Umbilical cord (tissue), 2 donors: ENCODE results near the gene S100A8. TPM values are rescaled to one million over a fixed set of nuclear protein-coding genes. Genes with fewer than 3 reads are reported as not detected.
A peak's percentile ranks its signal among the peaks of the same experiment; 100 is the strongest.

Source experiments
- DNase-seq: peaks from one replicate; pipeline ENCODE4 v3.0.0-alpha.2; 2015; ENCODE audit warnings: low spot score
- total RNA-seq: library from RNA; depleted of rRNA; stranded (reverse); fragments of >200 nt; gene quantifications from one replicate; pipeline ENCODE4 v1.2.3, GENCODE V29; 2014; ENCODE audit warnings: low replicate concordance; ENCODE audit not compliant: insufficient read depth

The S100A8 gene
- total RNA-seq, 1 donor from 2014 or later: 16.6 TPM

- no peak for DNase-seq
Measured at GRCh38 chr1:153392822-153393221, 1.9 kb upstream of the S100A8 start.

GRCh38 chr1:153392258-153392657 lies 1.4 kb upstream of the S100A8 start:
- no peak for DNase-seq

GRCh38 chr1:153389973-153390879 lies 647 bp downstream of the S100A8 start:
- no peak for DNase-seq

GRCh38 chr1:153389401-153389800 lies 1.5 kb downstream of the S100A8 start:
- DNase-seq: no peak

GRCh38 chr1:153387785-153388184 lies 3.1 kb downstream of the S100A8 start:
- DNase-seq: no peak

GRCh38 chr1:153387001-153387400 lies 3.9 kb downstream of the S100A8 start:
- DNase-seq: no peak

GRCh38 chr1:153386500-153386901 lies 4.4 kb downstream of the S100A8 start:
- peak; percentile 22 for DNase-seq

GRCh38 chr1:153384958-153385580 lies 5.8 kb downstream of the S100A8 start:
- no peak for DNase-seq

GRCh38 chr1:153380711-153381110 lies 10.2 kb downstream of the S100A8 start:
- DNase-seq: no peak

GRCh38 chr1:153379591-153379990 lies 11.3 kb downstream of the S100A8 start:
- DNase-seq: no peak

GRCh38 chr1:153375511-153375910 lies 15.4 kb downstream of the S100A8 start, which contains the start of gene S100A12:
TSS of gene S100A12 (minus strand) at chr1:153375621. CDS start at chr1:153374592, 1,029 bp downstream.
- peak; percentile 60 for DNase-seq

- DNase-seq: no peak
Measured at GRCh38 chr1:153374071-153374470, 16.8 kb downstream of the S100A8 start.

- DNase-seq: no peak
Measured at GRCh38 chr1:153372571-153372970, 18.3 kb downstream of the S100A8 start.

GRCh38 chr1:153371231-153371630 lies 19.6 kb downstream of the S100A8 start:
- no peak for DNase-seq

- DNase-seq: no peak
Measured at GRCh38 chr1:153370146-153370545, 20.7 kb downstream of the S100A8 start.

- DNase-seq: no peak
Measured at GRCh38 chr1:153368495-153368894, 22.4 kb downstream of the S100A8 start.

GRCh38 chr1:153367090-153367489 lies 23.8 kb downstream of the S100A8 start:
- no peak for DNase-seq

- DNase-seq: no peak
Measured at GRCh38 chr1:153366261-153366660, 24.6 kb downstream of the S100A8 start.

- DNase-seq: no peak
Measured at GRCh38 chr1:153365696-153366095, 25.2 kb downstream of the S100A8 start.

- peak; percentile 55 for DNase-seq
Measured at GRCh38 chr1:153364766-153365666, 25.9 kb downstream of the S100A8 start.

- no peak for DNase-seq
Measured at GRCh38 chr1:153364156-153364555, 26.7 kb downstream of the S100A8 start.

- DNase-seq: no peak
Measured at GRCh38 chr1:153363641-153364040, 27.2 kb downstream of the S100A8 start.
